CD4-positive, alpha-beta T cell (primary cell): ENCODE measurements around the gene IGSF23. TPM values are rescaled to one million over a fixed set of nuclear protein-coding genes. Genes with fewer than 3 reads are reported as not detected.

Source experiments
- ATAC-seq: fragments of 200-7000 bp; cut with Tn5 transposase; one replicate; pipeline ENCODE4 v1.10.0; 2022; ENCODE audit warnings: mild to moderate bottlenecking; ENCODE audit not compliant: poor library complexity
- CTCF ChIA-PET: fragments of 350-600 bp; sonication (Branson Sonifier 250); formaldehyde crosslinking; loops from one replicate; lab custom pipeline; 2021; ENCODE audit warnings: antibody characterized with exemption, inconsistent platforms; lab: Charles Lee
- POLR2A ChIA-PET: fragments of 350-600 bp; sonication (Branson Sonifier 250); formaldehyde crosslinking; loops from one replicate; lab custom pipeline; 2021; ENCODE audit warnings: antibody characterized with exemption, inconsistent platforms; lab: Charles Lee
- DNase-seq, 14 experiments: peaks; one replicate each; pipeline ENCODE4 v3.0.0-alpha.2; 2013 to 2020; ENCODE audit warnings: mixed read lengths in 2 of 14
- H3K27ac ChIP-seq, 2 donors: one replicate each; pipeline versions ENCODE4 v1.5.1 to v1.7.0; 2013; ENCODE audit warnings: low read length in 2 of 2, low read depth in 1 of 2, mild to moderate bottlenecking in 1 of 2
- H3K27me3 ChIP-seq, 2 experiments: 1 replicate in 1 of 2; 2 replicates in 1 of 2; pipeline versions ENCODE4 v1.6.1 to v1.7.0; 2013; ENCODE audit warnings: low read length in 2 of 2, control low read depth in 1 of 2, mild to moderate bottlenecking in 1 of 2, moderate library complexity in 1 of 2; ENCODE audit not compliant: insufficient read depth in 2 of 2, control insufficient read depth in 1 of 2
- H3K36me3 ChIP-seq: one replicate; pipeline ENCODE4 v1.6.1; 2013; ENCODE audit warnings: low read length, control low read depth; ENCODE audit not compliant: insufficient read depth
- H3K4me1 ChIP-seq: one replicate; pipeline ENCODE4 v1.6.1; 2013; ENCODE audit warnings: low read length, control low read depth; ENCODE audit not compliant: insufficient read depth
- H3K4me3 ChIP-seq: one replicate; pipeline ENCODE4 v1.5.1; 2013; ENCODE audit warnings: mild to moderate bottlenecking, low read length, moderate library complexity
- H3K9me3 ChIP-seq, 2 experiments: 1 replicate in 1 of 2; 2 replicates in 1 of 2; pipeline versions ENCODE4 v1.6.1 to v1.7.0; 2013; ENCODE audit warnings: low read length in 2 of 2, mild to moderate bottlenecking in 2 of 2, control low read depth in 1 of 2, moderate library complexity in 1 of 2; ENCODE audit not compliant: control insufficient read depth in 1 of 2, insufficient read depth in 1 of 2
- H3K27ac Mint-ChIP-seq: one replicate; pipeline ENCODE4 v1.8.0; 2020; ENCODE audit warnings: mixed read lengths
- H3K27me3 Mint-ChIP-seq: one replicate; pipeline ENCODE4 v1.8.0; 2021; ENCODE audit warnings: mixed read lengths
- H3K36me3 Mint-ChIP-seq: one replicate; pipeline ENCODE4 v1.8.0; 2021; ENCODE audit warnings: low read depth, mixed read lengths
- H3K4me1 Mint-ChIP-seq: one replicate; pipeline ENCODE4 v1.8.0; 2021; ENCODE audit warnings: low read depth, mixed read lengths
- H3K4me3 Mint-ChIP-seq: one replicate; pipeline ENCODE4 v1.8.0; 2020; ENCODE audit warnings: mild to moderate bottlenecking, mixed read lengths
- H3K9me3 Mint-ChIP-seq: one replicate; pipeline ENCODE4 v1.8.0; 2020; ENCODE audit warnings: mixed read lengths
- CTCF ChIP-seq: fragments of 200-600 bp; IDR thresholded peaks from one replicate; pipeline ENCODE4 v1.8.0; 2022; ENCODE audit warnings: antibody characterized with exemption, mild to moderate bottlenecking
- intact Hi-C, 2 experiments: fragments of 100-400 bp; cut with DNase I in 1 of 2; cut with micrococcal nuclease in 1 of 2; formaldehyde crosslinking; loops; one replicate each; pipeline versions ENCODE4 v1.15.1 to v1.9.0; 2023 to 2025; cut with DNase I, micrococcal nuclease
- total RNA-seq, 174 experiments: library from RNA in 2 of 174; stranded (reverse) in 2 of 174; gene quantifications; one replicate each; pipeline ENCODE4 v1.2.3 and lab custom pipeline; 2021 to 2026

The IGSF23 gene
- total RNA-seq, 2 experiments from 2014 or later = not detected

- H3K27ac ChIP-seq = no peak overlapping the region
- no peaks in the 10 kb centered on the region for H3K36me3 ChIP-seq
- no peak for ATAC-seq
- Mint-ChIP-seq H3K9me3 (no peaks in the 10 kb centered on the region), H3K4me1 (no peaks in the 10 kb centered on the region), H3K27me3 (peaks cover 5% of the 10 kb centered on the region), H3K36me3 (no peaks in the 10 kb centered on the region), H3K4me3 (no peak overlapping the region), H3K27ac (no peak overlapping the region)
- ChIA-PET CTCF (no interaction called here), POLR2A (no interaction called here)
- H3K9me3 ChIP-seq = peaks cover 0 to 18% of the 10 kb centered on the region in 2 experiments
- DNase-seq = no peak
- intact Hi-C loops = no loop called here
- TF ChIP-seq CTCF = no peak
- H3K4me1 ChIP-seq = no peaks in the 10 kb centered on the region
- no peak overlapping the region for H3K4me3 ChIP-seq
- no peaks in the 10 kb centered on the region for H3K27me3 ChIP-seq
Measured at GRCh38 chr19:44572581-44572900, 40.8 kb upstream of the IGSF23 start.

DNA sequence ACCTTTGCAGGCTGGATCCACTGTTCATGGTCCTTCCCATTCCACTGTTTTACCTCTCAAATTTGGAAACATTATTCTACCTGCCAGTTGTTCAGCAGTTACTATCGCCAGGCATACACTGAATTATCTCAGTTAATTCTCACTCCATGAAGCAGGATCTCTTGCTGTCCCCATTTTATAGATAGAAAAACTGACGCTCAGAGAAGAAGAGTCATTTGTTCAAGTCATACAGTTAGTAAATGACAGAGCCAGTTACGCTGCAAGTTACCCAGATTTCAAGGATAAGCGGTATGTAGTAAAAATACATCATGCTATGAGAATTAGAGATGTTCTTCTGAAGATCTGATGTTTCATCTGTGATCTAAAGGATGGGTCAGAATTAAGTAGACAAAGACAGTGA, 40.2 kb upstream of the IGSF23 start:
- H3K4me1 ChIP-seq = no peaks in the 10 kb centered on the region
- ChIA-PET POLR2A (no interaction called here), CTCF (no interaction called here)
- no peak overlapping the region for H3K4me3 ChIP-seq
- Mint-ChIP-seq H3K4me3 (no peak overlapping the region), H3K27ac (no peak overlapping the region), H3K9me3 (no peaks in the 10 kb centered on the region), H3K27me3 (peaks cover under 1% of the 10 kb centered on the region), H3K36me3 (no peaks in the 10 kb centered on the region), H3K4me1 (no peaks in the 10 kb centered on the region)
- intact Hi-C loops = no loop called here
- H3K9me3 ChIP-seq = peaks cover 0 to 19% of the 10 kb centered on the region in 2 experiments
- no peaks in the 10 kb centered on the region for H3K27me3 ChIP-seq
- ATAC-seq (no peak), DNase-seq (no peak)
- no peak overlapping the region for H3K27ac ChIP-seq
- H3K36me3 ChIP-seq = no peaks in the 10 kb centered on the region
- no peak for TF ChIP-seq CTCF

- Histone ChIP-seq H3K4me1 (no peaks in the 10 kb centered on the region), H3K9me3 (peaks cover 0 to 19% of the 10 kb centered on the region in 2 experiments), H3K4me3 (no peak overlapping the region), H3K27me3 (no peaks in the 10 kb centered on the region), H3K27ac (no peak overlapping the region), H3K36me3 (no peaks in the 10 kb centered on the region)
- H3K4me3 Mint-ChIP-seq = no peak overlapping the region
- H3K36me3 Mint-ChIP-seq = no peaks in the 10 kb centered on the region
- no peak for DNase-seq
- no peaks in the 10 kb centered on the region for H3K9me3 Mint-ChIP-seq
- no peak overlapping the region for H3K27ac Mint-ChIP-seq
- intact Hi-C loops = no loop called here
- ATAC-seq = no peak
- CTCF ChIA-PET = no interaction called here
- TF ChIP-seq CTCF = no peak
- no peaks in the 10 kb centered on the region for H3K27me3 Mint-ChIP-seq
- POLR2A ChIA-PET = no interaction called here
- no peaks in the 10 kb centered on the region for H3K4me1 Mint-ChIP-seq
Measured at GRCh38 chr19:44573627-44574026, 39.7 kb upstream of the IGSF23 start.
